CD4-positive, alpha-beta T cell treated with Interleukin-15 for 1 hour (primary cell): ENCODE results near the gene VPS11.
A peak's percentile ranks its signal among the peaks of the same experiment; 100 is the strongest.
"Not testable (repeated sequence)": the region's sequence is repeated elsewhere in the genome, so short reads cannot be mapped to it uniquely, and the experiment has no call there.

ENCODE experiments used
- DNase-seq: peaks from one replicate; pipeline ENCODE4 v3.0.0-alpha.2; 2020

Gene VPS11

DNA sequence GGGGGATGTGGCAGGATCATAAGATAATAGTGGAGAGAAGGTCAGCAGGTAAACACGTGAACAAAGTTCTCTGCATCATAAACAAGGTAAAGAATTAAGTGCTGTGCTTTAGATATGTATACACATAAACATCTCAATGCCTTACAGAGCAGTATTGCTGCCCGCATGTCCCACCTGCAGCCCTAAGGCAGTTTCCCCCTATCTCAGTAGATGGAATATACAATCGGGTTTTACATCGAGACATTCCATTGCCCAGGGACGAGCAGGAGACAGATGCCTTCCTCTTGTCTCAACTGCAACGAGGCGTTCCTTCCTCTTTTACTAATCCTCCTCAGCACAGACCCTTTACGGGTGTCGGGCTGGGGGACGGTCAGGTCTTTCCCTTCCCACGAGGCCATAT is 28.1 kb upstream of the VPS11 start:
- DNase-seq: not testable (repeated sequence)

DNA sequence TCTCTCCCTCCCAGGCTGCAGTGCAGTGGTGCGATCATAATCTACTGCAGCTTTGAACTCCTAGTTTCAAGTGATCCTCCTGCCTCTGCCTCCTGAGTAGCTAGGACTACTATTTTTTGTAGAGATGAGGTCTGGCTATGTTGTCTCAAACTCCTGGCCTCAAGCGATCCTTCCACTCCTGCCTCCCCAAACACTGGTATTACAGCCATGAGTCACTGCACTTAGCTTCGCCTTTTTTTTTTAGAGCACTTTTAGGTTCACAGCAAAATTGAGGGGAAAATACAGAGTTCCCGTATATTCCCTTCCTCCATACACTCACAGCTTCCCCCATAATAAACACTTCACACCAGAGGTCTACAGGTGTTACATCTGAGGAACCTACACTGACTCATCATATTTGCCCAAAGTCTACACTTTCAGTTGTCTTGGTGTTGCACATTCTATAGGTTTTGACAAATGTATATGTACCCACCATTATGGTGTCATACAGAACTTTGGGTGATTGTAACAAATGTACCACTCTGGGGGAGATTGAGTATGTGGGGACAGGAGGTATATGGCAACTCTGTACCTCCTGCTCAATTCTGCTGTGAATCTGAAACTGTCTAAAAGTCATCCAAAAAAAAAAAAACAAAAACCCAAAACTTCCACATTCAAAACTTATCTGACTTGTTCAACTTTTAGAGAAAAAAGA is 25.6 kb upstream of the VPS11 start:
- no peak for DNase-seq

DNA sequence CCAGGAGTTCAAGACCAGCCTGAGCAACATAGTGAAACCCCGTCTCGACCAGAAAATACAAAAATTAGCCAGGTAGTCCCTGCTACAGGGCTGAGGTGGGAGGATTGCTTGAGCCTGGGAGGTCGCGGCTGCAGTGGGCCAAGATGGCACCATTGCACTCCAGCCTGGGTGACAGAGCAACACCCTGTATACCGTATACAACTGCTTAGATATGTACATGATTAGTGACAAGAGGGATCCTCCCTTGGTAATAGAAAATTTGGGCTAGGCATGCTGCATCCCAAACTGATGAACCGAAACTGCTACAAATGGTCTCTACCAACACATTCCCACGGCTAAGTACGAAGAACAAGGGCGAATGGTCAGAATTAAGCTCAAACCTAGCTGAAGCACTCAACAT is 24.7 kb upstream of the VPS11 start:
- DNase-seq: no peak

DNA sequence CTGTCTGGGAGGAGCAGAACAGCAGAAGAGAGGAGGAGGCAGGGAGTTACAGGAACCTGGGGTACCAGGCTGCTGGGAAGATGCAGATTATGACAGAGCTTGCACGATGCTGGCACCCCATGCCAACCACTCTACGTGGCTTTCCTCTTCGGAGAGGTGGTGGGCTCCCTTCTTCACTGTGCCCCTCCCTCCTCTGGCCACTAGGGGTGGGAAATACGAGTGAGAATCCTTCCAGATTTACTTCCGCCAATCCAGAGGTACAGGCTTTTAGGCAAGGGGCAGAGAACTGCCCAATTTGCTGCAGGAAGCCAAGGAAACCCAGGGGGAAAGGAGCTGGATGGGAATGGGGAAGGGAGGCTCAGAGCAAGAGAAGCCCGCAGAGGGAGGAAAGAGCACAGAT is 22.9 kb upstream of the VPS11 start:
- no peak for DNase-seq

DNA sequence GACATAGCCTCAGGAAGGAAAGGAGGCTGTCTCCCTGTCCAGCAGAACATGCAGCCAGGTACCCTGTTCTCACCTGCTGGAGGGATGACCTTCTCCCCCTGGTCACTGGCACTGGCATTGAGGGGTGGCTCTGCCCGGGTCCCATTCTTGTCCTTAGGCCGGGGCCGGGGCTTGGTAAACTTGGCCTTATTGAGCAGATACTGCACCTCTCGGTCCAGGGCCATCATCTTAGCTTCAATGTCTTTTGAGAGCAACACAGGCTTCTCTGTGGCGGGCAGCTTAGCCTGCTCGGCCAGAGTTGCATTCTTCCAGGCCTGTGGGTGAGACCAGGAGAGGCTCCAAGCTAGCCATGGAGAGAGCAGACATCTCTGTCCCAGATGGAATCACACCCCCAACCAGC is 21.1 kb upstream of the VPS11 start:
- peak; percentile 5 for DNase-seq

GRCh38 chr11:119047205-119047604 is 20.4 kb upstream of the VPS11 start:
- DNase-seq: no peak

DNA sequence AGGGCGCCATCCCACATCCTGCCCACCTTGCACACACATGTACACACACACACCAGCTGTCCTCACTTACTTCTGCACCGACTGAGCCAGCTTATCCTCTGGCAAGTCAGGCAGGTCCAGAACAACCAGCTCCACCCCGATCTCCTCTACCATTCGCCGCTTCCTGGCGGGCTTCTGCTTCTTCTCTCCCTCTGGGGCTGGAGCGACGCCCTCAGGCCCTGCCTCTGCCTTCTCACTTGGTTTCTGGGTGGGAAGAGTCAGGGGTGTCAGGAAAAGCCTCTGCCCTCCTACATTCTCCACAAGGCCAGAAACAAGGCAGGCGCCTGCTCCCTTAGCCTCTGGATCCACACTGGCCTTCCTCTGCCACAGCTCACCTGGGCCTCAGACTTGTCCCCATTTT is 19.0 kb upstream of the VPS11 start:
- no peak for DNase-seq

DNA sequence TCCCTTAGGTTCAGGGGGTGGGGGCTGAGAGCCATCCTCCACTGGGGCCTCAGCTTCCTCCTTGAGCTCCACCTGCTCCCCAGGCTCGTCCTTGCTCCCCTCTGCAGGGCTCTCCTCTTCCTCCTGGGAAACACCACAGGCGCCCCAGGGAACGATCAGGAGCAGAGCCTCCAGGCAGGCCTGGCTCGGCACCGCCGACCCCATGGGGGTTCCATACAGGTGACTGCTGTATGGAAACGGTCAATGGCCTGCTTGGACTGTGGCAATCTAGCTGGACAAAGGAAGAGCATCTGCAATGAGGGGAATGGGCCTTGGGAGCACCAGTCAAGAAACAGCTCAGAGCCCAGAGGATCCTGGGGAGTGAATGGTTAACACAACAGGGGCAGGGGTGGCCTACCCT is 18.5 kb upstream of the VPS11 start:
- DNase-seq: no peak

DNA sequence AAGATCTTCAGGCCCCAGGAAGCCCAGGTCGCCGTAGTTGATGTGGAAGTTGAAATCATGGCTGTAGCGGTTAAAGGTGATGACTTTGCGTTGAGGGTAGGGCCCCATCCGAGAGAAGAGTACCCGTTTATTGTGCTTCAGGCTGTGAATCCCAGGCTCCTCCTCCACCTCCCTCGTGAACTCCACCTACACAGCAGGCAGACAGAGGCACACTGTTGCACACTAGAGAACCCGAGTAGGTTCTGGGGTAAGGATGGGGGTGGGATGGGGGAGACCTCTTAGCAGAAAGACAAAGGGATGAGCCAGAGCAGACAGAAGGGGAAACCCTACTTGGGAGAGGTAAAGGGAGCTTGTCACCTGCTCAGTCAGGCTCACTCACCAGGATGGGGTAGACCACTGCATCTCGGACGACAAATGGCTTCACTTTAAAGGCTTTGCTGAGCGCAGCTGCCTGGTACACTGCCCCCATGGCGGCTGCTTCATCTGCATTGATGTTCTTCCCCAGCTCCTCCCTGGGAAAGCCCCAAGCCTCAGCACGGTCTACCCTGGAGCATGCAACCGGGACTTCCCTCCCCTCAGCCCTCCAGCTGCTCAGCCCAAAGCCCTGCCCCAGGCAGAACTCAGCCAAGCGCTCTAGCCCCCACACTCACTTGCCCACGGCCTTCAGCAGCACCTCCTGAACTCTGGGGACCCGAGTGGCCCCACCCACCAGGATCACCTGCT is 16.0 kb upstream of the VPS11 start:
- DNase-seq: peak; percentile 28

DNA sequence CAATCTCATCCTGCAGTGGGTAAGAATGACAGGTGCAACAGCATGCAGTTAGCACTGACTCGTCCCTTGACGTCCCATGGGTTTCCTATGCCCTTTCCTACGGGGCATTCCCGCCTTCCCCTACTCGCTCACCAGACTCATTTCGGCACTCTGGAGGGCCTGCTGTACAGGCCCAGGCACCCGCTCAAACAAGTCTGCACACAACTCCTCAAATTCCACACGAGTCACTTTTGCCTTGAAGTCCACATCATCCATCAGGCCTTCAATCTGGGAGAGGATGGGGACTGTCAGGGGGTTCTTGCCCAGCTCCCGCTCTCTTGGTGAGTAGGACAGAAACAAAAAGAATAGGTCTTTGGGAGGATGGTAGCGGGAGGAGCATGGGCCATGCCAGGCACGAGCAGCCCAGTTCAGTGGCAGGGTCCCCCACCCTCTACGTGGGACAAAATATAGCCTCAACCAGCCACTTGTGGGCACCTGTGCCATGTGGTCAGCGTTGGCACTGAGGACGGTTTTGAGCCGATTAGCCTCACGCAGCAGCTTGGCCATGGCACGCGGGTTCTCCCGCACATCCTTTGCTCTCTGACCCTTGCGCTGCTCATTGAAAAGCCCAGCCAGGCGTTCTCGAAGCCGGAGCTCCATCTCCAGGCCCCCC is 15.3 kb upstream of the VPS11 start:
- DNase-seq: no peak

- DNase-seq: no peak
Measured at GRCh38 chr11:119054418-119054817, 13.2 kb upstream of the VPS11 start.

GRCh38 chr11:119055901-119056300 is 11.7 kb upstream of the VPS11 start:
- DNase-seq: no peak

DNA sequence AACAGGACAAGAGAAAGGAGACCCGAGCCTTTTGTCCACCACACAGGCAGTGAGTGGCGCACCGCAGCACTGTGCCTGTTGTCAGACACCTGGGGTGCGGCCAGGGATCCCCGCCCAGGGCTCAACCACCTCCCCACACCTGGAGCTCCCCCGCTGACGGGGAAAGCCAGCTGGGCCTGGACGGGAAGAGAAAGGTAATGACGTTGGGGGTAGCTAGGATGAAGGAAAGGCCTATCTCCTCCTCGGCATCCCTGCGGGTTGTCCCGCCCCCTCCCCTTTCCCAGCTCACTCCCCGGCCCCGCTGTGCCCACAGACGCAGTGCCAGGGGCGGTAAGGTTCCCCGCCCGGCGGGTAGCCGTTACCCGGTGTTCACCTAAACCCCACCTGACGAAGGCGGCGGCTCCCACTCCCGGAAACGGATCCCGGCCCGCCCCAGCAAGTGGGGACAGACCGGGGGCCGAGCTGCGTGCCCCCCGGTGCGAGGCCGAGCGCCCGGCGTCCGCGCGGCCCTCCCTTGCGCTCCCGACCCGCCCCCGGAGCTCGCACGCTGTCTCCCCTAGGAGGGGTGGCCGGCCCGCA is 11.1 kb upstream of the VPS11 start:
- DNase-seq: peak; percentile 56

DNA sequence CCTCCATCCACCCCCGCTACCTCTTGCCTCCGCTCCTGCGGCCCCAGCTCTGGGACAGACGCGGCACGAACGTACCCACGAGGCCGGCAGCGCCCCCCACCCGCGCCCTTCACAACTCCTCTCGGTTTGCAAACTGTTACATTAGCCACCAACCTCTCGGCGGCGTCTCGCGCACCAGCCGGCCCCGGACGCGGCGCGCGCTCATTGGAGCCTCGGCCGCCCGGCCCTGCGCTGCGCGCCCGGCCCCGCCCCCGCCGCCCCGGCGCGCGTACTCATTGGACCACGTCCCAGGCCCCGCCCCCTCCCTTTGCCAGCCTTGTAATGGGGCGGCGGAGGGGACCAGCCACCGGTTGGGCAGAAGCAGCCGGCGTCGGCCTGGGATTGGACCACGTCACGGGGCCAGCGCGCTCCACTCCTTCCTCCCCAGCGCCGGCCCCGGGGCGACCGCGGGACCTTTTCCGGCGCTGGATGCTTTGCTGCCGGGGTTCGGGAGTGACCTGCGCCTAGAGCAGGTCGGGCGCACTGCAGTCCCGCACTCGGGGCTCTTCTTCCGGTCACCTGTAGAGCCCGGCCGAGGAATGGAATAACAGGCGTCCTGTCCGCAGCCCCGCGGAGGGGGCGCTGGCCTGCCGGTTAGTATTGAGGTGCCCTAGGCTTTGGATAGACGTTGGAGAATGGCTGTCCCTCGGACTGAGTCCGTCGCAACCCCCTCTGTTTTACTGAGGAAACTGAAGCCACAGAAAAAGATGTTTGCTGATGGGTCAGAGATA is 10.4 kb upstream of the VPS11 start, which contains the start of gene HYOU1:
TSS of gene HYOU1 (minus strand) at position 206 of the 770 bp plus-strand sequence. CDS start 1,045 bp downstream, outside the sequence.
- peak; percentile 97 for DNase-seq

DNA sequence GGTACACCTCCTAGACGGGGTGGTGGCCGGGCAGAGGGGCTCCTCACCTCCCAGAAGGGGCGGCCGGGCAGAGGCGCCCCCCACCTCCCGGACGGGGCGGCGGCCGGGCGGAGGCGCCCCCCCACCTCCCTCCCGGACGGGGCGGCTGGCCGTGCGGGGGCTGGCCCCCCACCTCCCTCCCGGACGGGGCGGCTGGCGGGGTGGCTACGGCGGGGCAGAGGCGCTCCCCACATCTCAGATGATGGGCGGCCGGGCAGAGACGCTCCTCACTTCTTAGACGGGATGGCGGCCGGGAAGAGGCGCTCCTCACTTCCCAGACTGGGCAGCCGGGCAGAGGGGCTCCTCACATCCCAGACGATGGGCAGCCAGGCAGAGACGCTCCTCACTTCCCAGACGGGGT is 8.5 kb upstream of the VPS11 start:
- not testable (repeated sequence) for DNase-seq

- no peak for DNase-seq
Measured at GRCh38 chr11:119061256-119061655, 6.4 kb upstream of the VPS11 start.

- DNase-seq: no peak
Measured at GRCh38 chr11:119062779-119063178, 4.8 kb upstream of the VPS11 start.

DNA sequence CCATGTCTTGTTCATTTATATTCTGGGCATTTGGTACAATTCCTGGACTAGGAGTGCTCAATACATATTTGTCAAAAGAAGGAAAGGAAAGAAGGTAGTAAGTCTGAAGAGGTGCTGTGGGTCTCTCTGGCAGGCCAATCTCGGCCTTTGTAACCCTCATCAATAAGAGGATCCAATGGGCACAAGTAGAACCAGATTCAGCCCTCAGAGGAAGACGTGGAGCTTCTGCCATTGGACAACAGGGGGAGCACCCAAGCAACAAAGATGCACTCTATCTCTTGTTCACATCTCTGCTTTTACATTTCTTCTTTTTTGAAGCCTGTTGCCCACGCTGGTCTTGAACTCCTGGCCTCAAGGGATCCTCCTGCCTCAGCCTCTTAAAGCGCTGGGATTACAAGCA is 2.2 kb upstream of the VPS11 start:
- peak; percentile 48 for DNase-seq

DNA sequence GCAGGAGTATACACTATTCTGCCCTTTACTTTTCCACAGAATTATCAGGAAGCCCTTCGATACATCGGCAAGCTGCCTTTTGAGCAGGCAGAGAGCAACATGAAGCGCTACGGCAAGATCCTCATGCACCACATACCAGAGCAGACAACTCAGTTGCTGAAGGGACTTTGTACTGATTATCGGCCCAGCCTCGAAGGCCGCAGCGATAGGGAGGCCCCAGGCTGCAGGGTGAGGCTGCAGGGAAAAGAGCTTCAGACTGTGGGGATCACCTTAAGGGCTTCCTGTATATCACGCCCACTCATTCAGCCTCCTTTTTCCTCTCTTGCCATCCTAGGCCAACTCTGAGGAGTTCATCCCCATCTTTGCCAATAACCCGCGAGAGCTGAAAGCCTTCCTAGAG is 10.2 kb downstream of the VPS11 start:
- DNase-seq: no peak

DNA sequence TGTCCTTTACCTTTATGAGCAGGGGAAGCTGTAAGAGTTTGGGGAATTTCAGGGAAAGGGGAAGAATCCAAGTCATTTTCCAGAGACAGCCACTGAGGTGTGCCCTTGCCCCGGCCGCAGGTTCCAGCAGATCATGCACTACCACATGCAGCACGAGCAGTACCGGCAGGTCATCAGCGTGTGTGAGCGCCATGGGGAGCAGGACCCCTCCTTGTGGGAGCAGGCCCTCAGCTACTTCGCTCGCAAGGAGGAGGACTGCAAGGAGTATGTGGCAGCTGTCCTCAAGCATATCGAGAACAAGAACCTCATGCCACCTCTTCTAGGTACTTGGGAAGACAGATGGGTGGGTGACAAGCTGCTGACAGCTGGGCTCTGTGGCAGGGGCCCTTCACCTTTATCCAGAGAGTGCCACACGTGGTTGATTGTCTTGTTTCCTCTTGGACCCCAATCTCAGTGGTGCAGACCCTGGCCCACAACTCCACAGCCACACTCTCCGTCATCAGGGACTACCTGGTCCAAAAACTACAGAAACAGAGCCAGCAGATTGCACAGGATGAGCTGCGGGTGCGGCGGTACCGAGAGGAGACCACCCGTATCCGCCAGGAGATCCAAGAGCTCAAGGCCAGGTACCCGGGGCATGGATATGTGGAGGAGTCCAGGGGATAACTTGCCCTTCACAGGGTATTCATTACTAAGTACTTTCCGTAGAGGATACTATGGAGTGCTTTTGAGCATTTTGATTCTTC is 11.2 kb downstream of the VPS11 start:
- DNase-seq: no peak

GRCh38 chr11:119081682-119082260 is 14.2 kb downstream of the VPS11 start:
- no peak for DNase-seq
